Loucy (cell line): Measurements from ENCODE around the gene AP5Z1.

Experiments
- H2AFZ ChIP-seq: fragments of 200-600 bp; sonication (generic); 2 replicates; pipeline ENCODE4 v1.6.0; 2016; ENCODE audit warnings: antibody characterized with exemption, mild to moderate bottlenecking, low read length, moderate library complexity
- H3F3A ChIP-seq: fragments of 200-600 bp; 2 replicates; pipeline ENCODE4 v1.6.0; 2016; ENCODE audit warnings: antibody characterized with exemption, low read depth, mild to moderate bottlenecking
- H3K27me3 ChIP-seq: fragments of 200-600 bp; sonication (generic); 2 replicates; pipeline ENCODE4 v1.6.1; 2014; ENCODE audit warnings: low read length, mild to moderate bottlenecking; ENCODE audit not compliant: insufficient read depth, poor library complexity, severe bottlenecking
- H3K36me3 ChIP-seq: fragments of 200-600 bp; sonication (generic); 2 replicates; pipeline ENCODE4 v1.6.1; 2016; ENCODE audit warnings: low read length; ENCODE audit not compliant: insufficient read depth
- H3K4me1 ChIP-seq: fragments of 200-600 bp; sonication (generic); 2 replicates; pipeline ENCODE4 v1.5.1; 2014; ENCODE audit warnings: low read length, mild to moderate bottlenecking; ENCODE audit not compliant: insufficient read depth, poor library complexity, severe bottlenecking
- H3K4me2 ChIP-seq: fragments of 200-600 bp; sonication (generic); 2 replicates; pipeline ENCODE4 v1.6.0; 2014; ENCODE audit warnings: antibody characterized with exemption, low read length, low read depth, mild to moderate bottlenecking; ENCODE audit not compliant: poor library complexity, severe bottlenecking
- H3K4me3 ChIP-seq: fragments of 200-600 bp; sonication (generic); 2 replicates; pipeline ENCODE4 v1.5.1; 2014; ENCODE audit warnings: low read length, mild to moderate bottlenecking, mixed read lengths; ENCODE audit not compliant: poor library complexity, severe bottlenecking
- H3K79me2 ChIP-seq: fragments of 200-600 bp; sonication (generic); 2 replicates; pipeline ENCODE4 v1.6.1; 2014; ENCODE audit warnings: low read length; ENCODE audit not compliant: insufficient read depth
- H3K9ac ChIP-seq: fragments of 200-600 bp; sonication (generic); 2 replicates; pipeline ENCODE4 v1.6.0; 2014; ENCODE audit warnings: mild to moderate bottlenecking, low read depth, low read length, moderate library complexity; ENCODE audit not compliant: poor library complexity, severe bottlenecking
- H3K9me2 ChIP-seq: fragments of 200-600 bp; sonication (generic); replicated peaks from 2 replicates; pipeline ENCODE4 v1.6.1; 2016; ENCODE audit warnings: low read depth, low read length, mixed read lengths
- H3K9me3 ChIP-seq: fragments of 200-600 bp; sonication (generic); 2 replicates; pipeline ENCODE4 v1.6.1; 2014; ENCODE audit warnings: mild to moderate bottlenecking, antibody characterized with exemption, low read length, low read depth; ENCODE audit not compliant: insufficient read depth
- H4K20me1 ChIP-seq: fragments of 200-600 bp; sonication (generic); 2 replicates; pipeline ENCODE4 v1.6.0; 2014; ENCODE audit warnings: antibody characterized with exemption, low read length, mild to moderate bottlenecking; ENCODE audit not compliant: insufficient read depth, poor library complexity, severe bottlenecking
- EZH2phosphoT487 ChIP-seq: fragments of 200-600 bp; IDR thresholded peaks from 2 replicates; pipeline ENCODE4 v1.6.1; 2018; ENCODE audit warnings: antibody characterized with exemption, mild to moderate bottlenecking, moderate library complexity, borderline replicate concordance
- TF ChIP-seq, protein P1 (sequence below): fragments of 200-600 bp; sonication (generic); conservative IDR thresholded peaks from 2 replicates; pipeline ENCODE4 v1.5.1; 2014; ENCODE audit warnings: mild to moderate bottlenecking, antibody characterized with exemption, low read length

AP5Z1 gene

DNA sequence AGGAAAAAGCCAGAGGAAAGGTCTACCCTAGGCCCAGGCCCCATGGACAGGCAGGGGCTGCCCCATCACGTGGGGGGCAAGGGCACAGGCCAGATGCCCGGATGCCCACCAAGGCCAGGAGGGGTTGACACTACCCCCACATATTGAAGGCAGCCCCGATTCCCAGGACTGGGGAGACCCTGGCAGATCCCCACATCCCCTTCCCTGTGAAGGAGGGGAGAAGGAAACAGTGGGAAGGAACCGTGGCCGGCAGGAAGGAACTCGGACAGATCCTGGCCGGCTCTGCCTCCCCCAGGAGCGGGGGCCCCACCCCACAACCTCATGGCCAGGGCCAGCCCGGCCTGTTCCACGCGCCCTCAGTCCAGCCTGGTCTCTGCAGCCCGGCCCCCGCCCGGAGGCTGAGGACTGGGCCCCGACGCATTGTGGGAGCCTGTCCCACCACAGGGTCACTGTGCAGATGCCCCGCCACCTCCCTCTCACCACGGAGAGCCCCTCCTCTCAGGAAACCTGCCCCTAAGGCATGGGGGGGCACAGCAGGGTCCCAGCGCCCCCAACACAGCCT lies 45.1 kb downstream of the AP5Z1 start:
- H3K4me2 ChIP-seq, result no peak overlapping the region
- no peaks in the 10 kb centered on the region for H3K4me1 ChIP-seq
- no peaks in the 10 kb centered on the region for H4K20me1 ChIP-seq
- no peaks in the 10 kb centered on the region for H3K9me2 ChIP-seq
- no peak overlapping the region for H3K4me3 ChIP-seq
- H3K36me3 ChIP-seq, result no peaks in the 10 kb centered on the region
- H3K9ac ChIP-seq, result no peak overlapping the region
- no peak overlapping the region for H2AFZ ChIP-seq
- no peaks in the 10 kb centered on the region for H3K79me2 ChIP-seq
- no peaks in the 10 kb centered on the region for H3K27me3 ChIP-seq
- H3F3A ChIP-seq, result no peaks in the 10 kb centered on the region
- TF ChIP-seq EZH2phosphoT487, result no peak
- H3K9me3 ChIP-seq, result no peaks in the 10 kb centered on the region

DNA sequence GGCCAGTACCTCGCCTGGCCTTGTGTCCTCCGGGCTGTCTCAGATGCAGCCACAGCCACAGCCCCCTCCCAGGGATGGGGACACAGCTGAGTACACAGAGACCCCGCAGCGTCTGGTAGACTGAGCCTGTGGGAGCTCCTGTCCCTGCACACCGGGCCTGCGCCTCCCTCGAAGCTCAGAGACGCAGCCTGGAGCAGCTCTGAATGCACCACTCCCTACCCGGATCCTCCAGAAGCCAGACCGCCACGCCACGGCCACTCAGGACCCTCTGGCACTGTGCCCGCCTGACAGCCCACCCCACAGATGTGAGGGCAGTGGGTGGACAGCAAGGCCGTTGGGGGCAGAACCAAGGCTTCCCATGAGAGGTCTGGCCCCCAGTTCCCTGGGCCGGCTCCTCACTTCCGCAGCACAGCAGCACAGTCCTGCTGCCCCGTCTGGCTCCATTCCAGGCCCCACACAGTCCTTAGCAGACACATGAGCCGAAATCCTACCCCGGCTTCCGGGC lies 45.6 kb downstream of the AP5Z1 start:
- TF ChIP-seq, protein P1, sequence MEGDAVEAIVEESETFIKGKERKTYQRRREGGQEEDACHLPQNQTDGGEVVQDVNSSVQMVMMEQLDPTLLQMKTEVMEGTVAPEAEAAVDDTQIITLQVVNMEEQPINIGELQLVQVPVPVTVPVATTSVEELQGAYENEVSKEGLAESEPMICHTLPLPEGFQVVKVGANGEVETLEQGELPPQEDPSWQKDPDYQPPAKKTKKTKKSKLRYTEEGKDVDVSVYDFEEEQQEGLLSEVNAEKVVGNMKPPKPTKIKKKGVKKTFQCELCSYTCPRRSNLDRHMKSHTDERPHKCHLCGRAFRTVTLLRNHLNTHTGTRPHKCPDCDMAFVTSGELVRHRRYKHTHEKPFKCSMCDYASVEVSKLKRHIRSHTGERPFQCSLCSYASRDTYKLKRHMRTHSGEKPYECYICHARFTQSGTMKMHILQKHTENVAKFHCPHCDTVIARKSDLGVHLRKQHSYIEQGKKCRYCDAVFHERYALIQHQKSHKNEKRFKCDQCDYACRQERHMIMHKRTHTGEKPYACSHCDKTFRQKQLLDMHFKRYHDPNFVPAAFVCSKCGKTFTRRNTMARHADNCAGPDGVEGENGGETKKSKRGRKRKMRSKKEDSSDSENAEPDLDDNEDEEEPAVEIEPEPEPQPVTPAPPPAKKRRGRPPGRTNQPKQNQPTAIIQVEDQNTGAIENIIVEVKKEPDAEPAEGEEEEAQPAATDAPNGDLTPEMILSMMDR, result no peak
- no peak for TF ChIP-seq EZH2phosphoT487
- Histone ChIP-seq H3K4me3 (no peak overlapping the region), H3K79me2 (no peaks in the 10 kb centered on the region), H3K4me1 (no peaks in the 10 kb centered on the region), H3K27me3 (no peaks in the 10 kb centered on the region), H3K9me2 (no peaks in the 10 kb centered on the region), H3K9ac (no peak overlapping the region), H4K20me1 (no peaks in the 10 kb centered on the region), H2AFZ (no peak overlapping the region), H3F3A (no peaks in the 10 kb centered on the region), H3K9me3 (no peaks in the 10 kb centered on the region), H3K36me3 (no peaks in the 10 kb centered on the region), H3K4me2 (no peak overlapping the region)

DNA sequence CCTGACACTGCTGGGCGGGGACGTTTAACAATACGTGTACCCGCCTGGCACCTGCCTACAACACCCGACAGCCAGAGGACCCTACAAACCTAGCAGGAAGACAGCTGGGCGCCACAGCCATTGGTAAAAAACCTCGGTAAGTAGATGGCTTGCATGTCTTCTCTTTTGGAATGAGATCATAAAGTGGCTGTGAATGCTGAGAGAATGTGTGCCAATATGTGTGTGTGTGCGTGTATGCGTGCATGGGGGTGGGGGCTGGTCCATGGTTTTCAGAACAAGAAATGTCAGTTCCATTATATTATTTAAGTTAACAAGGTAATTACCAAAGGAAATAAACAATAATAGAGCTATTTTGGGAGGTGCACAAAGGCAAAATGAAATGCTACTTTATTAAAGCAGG lies 47.3 kb downstream of the AP5Z1 start:
- H3K27me3 ChIP-seq, result no peaks in the 10 kb centered on the region
- no peak overlapping the region for H3K4me2 ChIP-seq
- H2AFZ ChIP-seq, result no peak overlapping the region
- no peaks in the 10 kb centered on the region for H3K79me2 ChIP-seq
- H3K9me3 ChIP-seq, result no peaks in the 10 kb centered on the region
- no peaks in the 10 kb centered on the region for H3K36me3 ChIP-seq
- no peaks in the 10 kb centered on the region for H3F3A ChIP-seq
- no peaks in the 10 kb centered on the region for H3K9me2 ChIP-seq
- no peak overlapping the region for H3K9ac ChIP-seq
- TF ChIP-seq, protein P1, result no peak
- no peak for TF ChIP-seq EZH2phosphoT487
- H3K4me1 ChIP-seq, result no peaks in the 10 kb centered on the region
- H3K4me3 ChIP-seq, result no peak overlapping the region
- H4K20me1 ChIP-seq, result no peaks in the 10 kb centered on the region

DNA sequence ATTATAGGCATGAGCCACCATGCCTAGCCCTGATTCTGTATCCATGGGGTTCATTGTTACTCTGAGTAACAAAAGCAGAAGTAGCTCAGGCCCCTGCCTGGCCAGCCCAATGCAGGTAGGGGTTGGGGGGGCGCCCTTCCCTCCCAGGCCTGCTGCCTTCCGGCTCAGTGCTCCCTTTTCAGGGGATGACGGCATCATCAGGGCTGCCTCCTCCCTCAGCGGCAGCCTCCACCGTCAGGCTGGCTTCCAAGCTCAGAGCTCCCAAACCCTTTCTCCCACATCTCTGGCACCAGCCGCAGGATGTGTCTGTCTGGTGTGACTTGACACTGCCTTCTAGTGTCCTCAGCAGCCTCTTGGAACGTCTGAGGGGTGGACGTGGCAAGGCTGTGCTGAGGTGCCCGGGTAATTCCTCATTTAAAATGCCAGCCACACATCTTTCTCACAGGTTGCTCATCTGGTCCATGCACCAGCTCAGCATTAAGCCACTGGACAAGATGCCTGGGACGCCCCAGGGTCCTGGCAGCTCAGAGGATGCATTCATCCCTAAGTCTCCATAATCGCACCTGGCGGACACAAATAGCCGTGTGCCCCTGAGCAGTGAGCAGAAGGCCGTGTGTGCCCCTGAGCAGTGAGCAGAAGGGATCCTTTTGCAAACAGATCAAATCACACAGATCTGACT lies 48.2 kb downstream of the AP5Z1 start:
- H3K9me2 ChIP-seq, result no peaks in the 10 kb centered on the region
- no peaks in the 10 kb centered on the region for H3K9me3 ChIP-seq
- no peak overlapping the region for H3K9ac ChIP-seq
- no peak overlapping the region for H3K4me3 ChIP-seq
- H2AFZ ChIP-seq, result no peak overlapping the region
- H4K20me1 ChIP-seq, result no peaks in the 10 kb centered on the region
- no peaks in the 10 kb centered on the region for H3K4me1 ChIP-seq
- TF ChIP-seq, protein P1, result no peak
- TF ChIP-seq EZH2phosphoT487, result no peak
- H3K79me2 ChIP-seq, result no peaks in the 10 kb centered on the region
- no peaks in the 10 kb centered on the region for H3K27me3 ChIP-seq
- no peaks in the 10 kb centered on the region for H3F3A ChIP-seq
- no peaks in the 10 kb centered on the region for H3K36me3 ChIP-seq
- no peak overlapping the region for H3K4me2 ChIP-seq
